Activated CD8-positive, alpha-beta memory T cell treated with anti-CD3 and anti-CD28 coated beads for 4 hours (primary cell): ENCODE results near the gene FAF2.

Experiments
- DNase-seq, 2 donors: peaks; one replicate each; pipeline ENCODE4 v3.0.0-alpha.2; 2020; ENCODE audit warnings: low read depth in 2 of 2

The FAF2 gene

GRCh38 chr5:176507911-176508310 is 59.7 kb downstream of the FAF2 start:
- DNase-seq: no peak

GRCh38 chr5:176508603-176509002 is 60.4 kb downstream of the FAF2 start:
- no peak for DNase-seq

GRCh38 chr5:176513788-176514187 is 65.6 kb downstream of the FAF2 start:
- DNase-seq: no peak

- DNase-seq: no peak
These were observed 66.2 kb downstream of the FAF2 start for GRCh38 chr5:176514244-176514950.

GRCh38 chr5:176515396-176515795 is 67.2 kb downstream of the FAF2 start:
- DNase-seq: no peak

GRCh38 chr5:176517053-176517661 is 69.0 kb downstream of the FAF2 start:
- DNase-seq: no peak

- DNase-seq: no peak
These were observed 71.9 kb downstream of the FAF2 start for GRCh38 chr5:176519810-176520720.

- DNase-seq: no peak
These were observed 73.1 kb downstream of the FAF2 start for GRCh38 chr5:176521286-176521685.

- DNase-seq: no peak
These were observed 73.6 kb downstream of the FAF2 start for GRCh38 chr5:176521699-176522263.

GRCh38 chr5:176524138-176524537 is 76.0 kb downstream of the FAF2 start:
- DNase-seq: no peak

GRCh38 chr5:176524987-176525386 is 76.8 kb downstream of the FAF2 start:
- no peak for DNase-seq

GRCh38 chr5:176525677-176526076 is 77.5 kb downstream of the FAF2 start:
- DNase-seq: no peak

GRCh38 chr5:176526462-176526861 is 78.3 kb downstream of the FAF2 start:
- DNase-seq: no peak

- no peak for DNase-seq
These were observed 79.3 kb downstream of the FAF2 start for GRCh38 chr5:176527246-176528222.

GRCh38 chr5:176528301-176528700 is 80.1 kb downstream of the FAF2 start:
- DNase-seq: no peak

GRCh38 chr5:176528761-176529115 is 80.6 kb downstream of the FAF2 start:
- DNase-seq: no peak

GRCh38 chr5:176529116-176529740 is 81.0 kb downstream of the FAF2 start:
- no peak for DNase-seq

- no peak for DNase-seq
These were observed 81.6 kb downstream of the FAF2 start for GRCh38 chr5:176529741-176530141.

- DNase-seq: no peak
These were observed 82.3 kb downstream of the FAF2 start for GRCh38 chr5:176530393-176530982.
